SH-SY5Y (cell line): ENCODE results near the gene HLX.

Experiments used
- GATA2 ChIP-seq: IDR thresholded peaks from 2 replicates; pipeline ENCODE4 v1.6.1; 2011; ENCODE audit warnings: mild to moderate bottlenecking, low read depth, low read length
- GATA3 ChIP-seq: IDR thresholded peaks from 2 replicates; pipeline ENCODE4 v1.6.1; 2011; ENCODE audit warnings: low read depth, mild to moderate bottlenecking, low read length, moderate library complexity

The HLX gene

GRCh38 chr1:220900842-220901241, 21.6 kb downstream of the HLX start:
- TF ChIP-seq GATA2: no peak
- no peak for TF ChIP-seq GATA3

DNA sequence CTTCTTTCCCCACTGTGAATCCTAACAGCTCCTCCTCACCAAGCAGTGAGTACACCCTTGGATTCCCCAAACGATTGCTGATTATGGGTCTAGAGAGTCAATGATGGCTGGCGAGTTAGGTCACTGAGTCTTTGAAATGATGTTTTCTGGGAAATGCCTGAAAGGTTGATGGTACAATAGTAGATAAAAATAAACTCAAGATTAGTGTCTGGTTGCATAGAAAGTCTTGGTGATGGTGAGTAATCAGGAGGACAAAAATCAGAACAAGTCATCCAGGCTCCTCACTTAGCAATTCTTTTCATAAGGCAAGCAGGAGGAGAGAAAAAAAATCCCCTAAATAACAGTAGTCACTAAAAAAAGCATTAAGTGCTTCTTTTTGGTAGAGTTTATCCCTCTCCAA, 22.6 kb downstream of the HLX start:
- no peak for TF ChIP-seq GATA2
- no peak for TF ChIP-seq GATA3

GRCh38 chr1:220902916-220903315, 23.7 kb downstream of the HLX start:
- TF ChIP-seq GATA2 (no peak), GATA3 (no peak)

- TF ChIP-seq GATA2 (no peak), GATA3 (no peak)
Observed at GRCh38 chr1:220904876-220905275, 25.6 kb downstream of the HLX start.

GRCh38 chr1:220905650-220906560, 26.7 kb downstream of the HLX start:
- TF ChIP-seq GATA3 (no peak), GATA2 (no peak)

- no peak for TF ChIP-seq GATA3
- TF ChIP-seq GATA2: no peak
Observed at GRCh38 chr1:220906561-220907334, 27.5 kb downstream of the HLX start.

- TF ChIP-seq GATA2: no peak
- TF ChIP-seq GATA3: no peak
Observed at GRCh38 chr1:220908757-220909156, 29.5 kb downstream of the HLX start.

- no peak for TF ChIP-seq GATA3
- no peak for TF ChIP-seq GATA2
Observed at GRCh38 chr1:220910021-220910420, 30.8 kb downstream of the HLX start.

GRCh38 chr1:220914283-220915116, 35.3 kb downstream of the HLX start:
- TF ChIP-seq GATA3: no peak
- no peak for TF ChIP-seq GATA2

DNA sequence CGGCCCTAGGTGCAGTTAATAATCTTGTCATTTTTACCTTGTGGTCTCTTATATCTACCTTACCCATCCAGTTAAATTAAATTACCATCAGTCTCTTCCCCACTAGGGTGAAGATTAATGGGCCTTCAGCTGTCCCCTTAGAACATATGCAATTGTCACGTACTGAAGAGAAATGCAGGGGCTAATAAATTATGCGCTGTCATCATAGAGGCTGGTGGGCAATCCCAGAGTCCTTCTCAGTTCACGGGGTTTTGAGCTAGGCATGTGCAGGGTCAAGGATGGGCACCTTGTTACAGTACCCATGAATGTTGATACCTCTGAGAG, 35.8 kb downstream of the HLX start:
- TF ChIP-seq GATA3: no peak
- no peak for TF ChIP-seq GATA2

DNA sequence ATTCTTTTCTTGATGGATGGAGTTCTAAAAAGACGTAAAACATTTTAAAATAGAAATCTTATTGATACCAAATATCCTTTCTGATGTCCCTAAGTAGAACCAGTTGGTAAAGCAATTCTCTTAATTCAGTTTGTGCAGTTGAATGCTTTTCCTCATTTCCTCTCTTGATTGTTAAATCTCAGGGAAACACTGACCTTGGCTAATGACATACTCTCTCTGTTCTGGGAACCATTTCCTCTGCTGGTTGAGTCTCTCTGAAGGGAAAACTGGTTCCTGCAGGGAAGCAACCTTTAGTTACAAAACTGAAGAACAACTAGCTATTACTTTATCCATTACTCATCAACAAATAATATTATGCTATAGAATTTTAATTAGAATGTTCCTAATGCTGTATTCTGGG, 36.7 kb downstream of the HLX start:
- no peak for TF ChIP-seq GATA3
- no peak for TF ChIP-seq GATA2

GRCh38 chr1:220917101-220917500, 37.9 kb downstream of the HLX start:
- TF ChIP-seq GATA2 (no peak), GATA3 (no peak)

DNA sequence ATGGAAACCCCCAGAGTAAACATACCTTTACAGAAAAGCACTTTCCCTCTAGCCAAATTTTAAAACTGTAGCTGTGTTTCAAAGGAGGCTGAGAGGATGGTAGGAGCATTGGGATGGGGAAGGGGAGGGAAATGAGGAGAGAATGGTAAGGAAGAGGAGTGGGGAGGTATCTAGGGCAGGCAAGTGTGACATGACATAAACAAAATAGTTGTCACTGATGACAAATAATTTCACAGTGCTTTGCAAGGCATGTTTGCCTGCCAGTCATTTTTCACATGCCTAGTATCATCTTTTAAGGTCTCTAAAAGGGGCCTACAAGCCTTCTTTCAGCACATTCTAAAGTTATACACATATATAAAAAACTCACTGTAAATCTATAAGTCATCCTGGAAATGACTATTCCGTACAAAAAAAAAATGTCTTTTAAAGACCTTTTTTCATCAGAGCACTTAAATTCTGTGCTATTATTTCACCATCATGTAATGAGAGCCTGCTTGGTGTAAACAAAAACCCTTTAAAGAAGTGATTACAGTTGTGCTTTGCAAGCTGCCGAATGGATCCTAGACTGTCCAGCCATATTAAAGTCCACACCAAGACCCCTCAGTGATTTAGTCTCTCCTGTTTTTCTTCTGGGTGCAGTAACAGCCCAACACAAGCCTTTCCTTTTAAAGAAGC, 38.4 kb downstream of the HLX start:
- no peak for TF ChIP-seq GATA2
- no peak for TF ChIP-seq GATA3
